Stimulated activated CD4-positive, alpha-beta T cell treated with anti-CD3 and anti-CD28 coated beads, Interleukin-15, amount 100 ng/mL, for 48 hours (primary cell): Measurements from ENCODE around the gene DYNLT1.
"Not testable (repeated sequence)": the region's sequence is repeated elsewhere in the genome, so short reads cannot be mapped to it uniquely, and the experiment has no call there.

Source experiments
- DNase-seq, 2 donors: peaks; one replicate each; pipeline ENCODE4 v3.0.0-alpha.2; 2020; ENCODE audit warnings: low read depth in 2 of 2

Gene DYNLT1

DNA sequence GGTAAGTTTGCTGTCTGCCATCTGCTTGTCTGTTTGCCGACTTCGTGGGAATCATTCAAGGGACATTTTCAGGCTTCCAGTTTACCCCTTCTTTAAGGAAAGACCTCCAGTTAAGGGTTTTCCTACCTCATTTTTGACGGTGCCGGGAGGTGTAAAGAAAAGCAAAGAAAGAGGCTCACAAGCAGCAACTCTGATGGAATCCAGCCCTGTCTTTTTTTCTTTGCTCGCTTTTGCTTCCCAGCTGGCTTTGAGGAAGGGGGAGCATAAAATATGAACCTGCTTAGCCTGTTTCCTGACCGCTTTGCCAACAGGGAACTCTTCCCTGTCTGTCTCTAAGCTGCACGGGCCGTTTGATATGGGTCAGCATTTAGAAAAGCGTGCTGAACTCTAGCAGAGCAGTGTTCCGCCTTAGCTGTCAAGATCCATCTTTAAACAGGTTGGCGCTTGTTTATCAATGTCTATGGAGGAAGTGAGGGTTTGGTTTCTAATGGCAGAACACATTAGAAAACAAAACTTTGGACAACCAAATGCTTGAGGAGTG lies 19.2 kb upstream of the DYNLT1 start:
- DNase-seq: no peak

GRCh38 chr6:158662954-158663624 lies 18.5 kb upstream of the DYNLT1 start:
- DNase-seq: no peak

GRCh38 chr6:158662607-158662953 lies 18.0 kb upstream of the DYNLT1 start:
- no peak for DNase-seq

- no peak for DNase-seq
These were observed 16.7 kb upstream of the DYNLT1 start for GRCh38 chr6:158661156-158661685.

DNA sequence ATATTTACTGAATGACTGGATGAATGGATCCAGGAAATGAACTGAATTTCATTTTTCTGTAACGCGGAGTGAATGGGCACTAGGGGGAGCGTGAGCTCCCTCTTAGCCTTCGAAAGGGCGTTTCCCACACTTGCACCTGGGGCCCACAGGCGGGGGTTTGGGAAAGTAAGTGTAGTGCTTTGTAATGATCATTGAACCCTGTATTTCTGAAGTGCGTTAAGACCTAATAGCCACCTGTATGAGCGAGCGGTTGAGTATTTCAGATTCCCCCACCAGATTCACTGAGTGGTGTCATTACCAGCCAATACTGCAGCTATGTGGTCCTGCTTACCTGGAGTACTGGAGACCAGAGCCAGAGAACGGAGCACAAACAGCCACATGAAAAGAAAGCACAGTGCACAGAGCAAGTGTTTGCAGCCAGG lies 15.8 kb upstream of the DYNLT1 start:
- no peak for DNase-seq

DNA sequence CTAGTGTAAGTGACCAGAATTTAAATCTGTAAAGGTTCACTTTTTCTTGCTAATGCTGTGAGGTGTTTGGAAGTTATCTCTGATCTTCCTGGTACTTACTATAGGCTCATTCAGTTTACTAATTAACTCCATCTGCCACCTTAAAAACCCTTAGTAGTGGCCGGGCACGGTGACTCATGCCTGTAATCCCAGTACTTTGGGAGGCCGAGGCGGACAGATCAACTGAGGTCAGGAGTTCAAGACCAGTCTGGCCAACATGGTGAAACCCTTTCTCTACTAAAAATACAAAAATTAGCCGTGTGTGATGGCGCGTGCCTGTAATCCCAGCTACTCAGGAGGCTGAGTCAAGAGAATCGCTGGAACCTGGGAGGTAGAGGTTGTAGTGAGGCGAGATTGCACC lies 12.4 kb upstream of the DYNLT1 start:
- DNase-seq: not testable (repeated sequence)

- DNase-seq: no peak
These were observed 11.3 kb upstream of the DYNLT1 start for GRCh38 chr6:158655569-158656450.

- DNase-seq: no peak
These were observed 10.5 kb upstream of the DYNLT1 start for GRCh38 chr6:158654960-158655489.

GRCh38 chr6:158654498-158654897 lies 10.0 kb upstream of the DYNLT1 start:
- no peak for DNase-seq

DNA sequence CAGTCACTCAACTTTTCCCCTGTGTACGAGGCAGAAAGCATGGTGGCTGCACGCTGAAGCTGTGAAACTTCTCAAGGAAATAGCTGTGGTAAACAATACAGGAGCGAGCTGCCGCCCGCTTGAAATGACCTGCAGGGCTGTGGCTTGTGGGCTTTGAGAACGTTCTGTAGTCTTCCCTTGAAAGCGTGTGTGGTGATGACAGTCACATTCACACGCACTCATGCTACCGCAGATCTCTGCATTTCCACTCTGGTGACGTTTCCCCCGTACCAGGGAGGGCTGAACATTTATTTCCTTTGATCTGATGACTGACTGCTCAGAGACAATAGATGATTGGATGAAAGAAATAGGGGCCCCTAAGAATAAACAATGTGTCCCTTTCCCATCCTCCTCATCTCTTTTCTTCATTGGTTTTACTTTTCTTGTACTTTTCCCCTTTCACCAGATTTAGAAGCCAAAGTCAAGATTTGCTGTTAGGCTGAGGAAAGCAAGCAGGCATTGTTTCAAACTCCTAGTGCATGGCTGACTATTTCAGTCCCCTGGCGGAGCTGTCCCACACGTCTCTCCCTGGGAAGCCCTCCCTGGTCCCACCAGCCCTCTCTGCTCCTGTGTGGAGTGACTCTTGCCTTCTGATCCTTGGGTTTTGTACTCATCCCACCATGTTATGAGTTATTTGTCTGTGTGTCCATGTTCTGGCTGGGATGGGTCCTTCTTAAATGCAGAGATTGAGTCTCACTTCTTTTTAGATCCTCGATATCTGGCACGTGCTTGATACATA lies 9.2 kb upstream of the DYNLT1 start:
- peak; percentile 79 to 88 for DNase-seq

DNA sequence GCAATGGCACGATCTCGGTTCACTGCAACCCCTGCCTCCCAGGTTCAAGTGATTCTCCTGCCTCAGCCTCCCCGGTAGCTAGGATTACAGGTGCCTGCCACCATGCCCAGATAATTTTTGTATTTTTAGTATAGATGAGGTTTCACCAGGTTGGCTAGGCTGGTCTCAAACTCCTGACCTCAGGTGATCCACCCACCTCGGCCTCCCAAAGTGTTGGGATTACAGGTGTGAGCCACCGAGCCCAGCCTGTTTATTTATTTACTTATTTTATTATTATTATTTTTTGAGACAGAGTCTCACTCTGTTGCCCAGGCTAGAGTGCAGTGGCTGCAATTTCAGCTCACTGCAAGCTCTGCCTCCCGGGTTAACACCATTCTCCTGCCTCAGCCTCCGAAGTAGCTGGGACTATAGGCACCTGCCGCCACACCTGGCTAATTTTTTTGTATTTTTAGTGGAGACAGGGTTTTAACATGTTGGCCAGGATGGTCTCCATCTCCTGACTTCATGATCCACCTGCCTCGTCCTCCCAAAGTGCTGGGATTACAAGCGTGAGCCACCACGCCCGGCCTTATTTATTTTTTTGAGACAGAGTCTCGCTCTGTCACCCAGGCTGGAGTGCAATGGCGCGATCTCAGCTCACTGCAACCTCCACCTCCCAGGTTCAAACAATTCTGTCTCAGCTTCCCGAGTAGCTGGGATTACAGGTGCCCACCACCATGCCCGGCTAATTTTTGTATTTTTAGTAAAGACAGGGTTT lies 7.6 kb upstream of the DYNLT1 start:
- not testable (repeated sequence) for DNase-seq

DNA sequence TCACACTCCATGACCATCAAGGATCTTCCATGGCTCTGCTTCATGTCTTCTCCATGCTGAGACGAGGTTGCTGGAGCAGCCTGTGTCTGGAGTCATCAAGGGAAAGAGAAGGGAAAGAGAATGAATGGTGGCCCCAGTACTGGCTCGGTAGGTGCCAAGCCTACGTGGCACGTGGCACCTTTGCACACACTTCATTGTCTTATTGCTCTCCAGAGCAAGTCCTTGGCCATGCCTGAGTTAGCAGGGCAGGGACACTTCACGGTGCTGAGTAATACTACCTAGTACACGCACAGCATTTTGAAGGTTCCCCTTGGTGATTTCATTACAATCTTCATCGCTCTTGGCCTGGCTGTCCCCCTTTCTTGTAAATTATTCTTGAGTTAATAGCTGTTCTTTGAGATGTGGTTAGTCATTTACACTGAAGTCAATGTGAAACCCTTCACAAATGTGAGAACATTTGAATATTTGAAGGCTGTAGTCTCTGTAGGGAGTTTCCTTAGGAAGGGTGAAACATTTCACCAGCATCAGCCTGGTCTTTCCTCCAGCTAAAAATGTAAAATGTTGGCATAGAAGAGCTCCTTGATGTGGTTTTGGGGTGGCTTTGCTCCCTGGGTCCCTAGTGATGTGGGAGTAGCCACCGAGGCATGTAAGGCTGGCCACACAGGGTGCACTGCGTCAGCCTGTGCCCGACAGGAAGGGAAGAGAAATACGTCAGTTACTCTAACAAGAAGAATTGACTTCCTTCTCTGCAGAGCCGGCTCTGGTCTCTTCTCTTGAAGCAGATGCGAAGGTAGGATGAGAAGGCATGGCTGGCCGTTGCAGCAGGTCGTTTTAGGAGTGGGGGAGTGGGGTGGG lies 5.0 kb upstream of the DYNLT1 start, which contains the start of gene SYTL3:
TSS of gene SYTL3 (plus strand) at position 766 of the 855 bp plus-strand sequence. CDS start 13,215 bp downstream, outside the sequence.
- DNase-seq: peak; percentile 70 to 89

GRCh38 chr6:158648682-158649131 lies 4.2 kb upstream of the DYNLT1 start:
- no peak for DNase-seq

- no peak for DNase-seq
These were observed 3.0 kb upstream of the DYNLT1 start for GRCh38 chr6:158647501-158647900.

DNA sequence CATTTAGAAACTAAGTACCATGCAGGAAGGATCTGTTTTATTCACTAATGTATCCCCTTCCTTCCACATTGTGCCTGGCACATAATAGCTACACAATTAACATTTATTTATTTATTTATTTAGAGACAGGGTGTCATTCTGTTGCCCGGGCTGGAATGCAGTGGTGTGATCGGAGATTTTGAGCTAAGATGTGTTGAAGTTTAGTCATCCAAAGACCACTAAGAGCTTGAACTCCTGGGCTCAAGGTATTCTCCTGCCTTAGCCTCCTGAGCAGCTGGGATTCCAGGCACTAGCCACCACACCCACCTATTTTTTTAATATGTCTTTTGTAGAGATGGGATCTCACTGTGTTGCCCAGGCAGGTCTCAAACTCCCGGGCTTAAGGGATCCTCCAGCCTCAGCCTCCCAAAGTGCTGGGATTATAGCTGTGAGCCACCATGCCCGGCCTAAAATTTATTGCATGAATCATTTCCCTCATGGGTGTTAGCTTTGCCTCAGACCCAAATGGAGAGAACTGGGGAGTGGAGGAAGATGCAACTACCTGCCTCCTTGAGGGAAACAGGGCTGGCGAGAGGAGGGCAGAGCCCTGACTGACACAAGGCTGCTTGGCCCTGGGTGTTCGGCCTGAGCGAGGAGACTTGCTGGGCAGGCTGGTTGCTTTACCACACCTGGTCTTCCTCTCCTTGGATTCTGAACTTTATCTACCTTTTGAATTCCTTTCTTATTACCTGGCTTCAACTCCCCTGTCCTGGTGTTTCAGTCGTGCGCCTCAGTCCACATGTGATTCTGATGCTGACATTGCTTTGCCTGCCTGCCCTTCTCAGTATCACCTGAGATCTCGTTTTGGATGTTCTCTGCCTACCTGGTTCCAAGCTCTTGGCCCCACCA lies 1.7 kb upstream of the DYNLT1 start:
- DNase-seq: no peak

- no peak for DNase-seq
These were observed 800 bp upstream of the DYNLT1 start for GRCh38 chr6:158645064-158646022.

DNA sequence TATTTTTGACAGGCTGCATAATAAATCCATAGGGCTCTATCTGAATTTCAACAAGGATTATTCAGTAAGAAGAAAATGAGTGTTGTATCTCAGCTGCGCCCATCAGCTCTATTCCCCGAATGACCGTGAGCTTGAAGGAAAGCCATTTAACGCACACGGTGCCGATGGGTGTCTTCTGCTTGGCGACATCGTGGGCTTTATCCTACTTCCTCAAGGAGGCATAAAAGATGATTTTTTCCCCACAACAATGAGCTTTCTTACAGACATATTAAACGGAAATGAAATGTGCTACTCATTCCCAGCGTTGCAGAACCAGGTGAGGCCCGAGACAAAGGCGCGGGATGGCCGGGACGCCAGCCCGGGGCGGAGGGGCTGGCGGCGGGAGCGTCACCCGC lies 710 bp downstream of the DYNLT1 start:
- no peak for DNase-seq
